Ovary (tissue), 3 donors: ENCODE results near the gene GRK1.

Experiments
- CTCF ChIP-seq, 3 donors: fragments of 450-650 bp in 2 of 3; fragments of 200-600 bp in 1 of 3; IDR thresholded peaks; one replicate each; pipeline versions ENCODE4 v1.5.1 to v1.8.0; 2016 to 2022; ENCODE audit warnings: antibody characterized with exemption in 3 of 3, mild to moderate bottlenecking in 1 of 3
- EP300 ChIP-seq: sonication (generic); formaldehyde crosslinking; IDR thresholded peaks from one replicate; pipeline ENCODE4 v1.6.1; 2017; ENCODE audit warnings: antibody characterized with exemption
- POLR2A ChIP-seq: fragments of 450-650 bp; IDR thresholded peaks from one replicate; pipeline ENCODE4 v1.6.1; 2017; ENCODE audit warnings: antibody characterized with exemption, mild to moderate bottlenecking, moderate library complexity
- donor health status: DM: no; HTN: no; CAD: no.

- TF ChIP-seq CTCF (IDR thresholded peaks at IDR 0.05) (no peak), POLR2A (no peak), EP300 (no peak)
Measured at GRCh38 chr13:113748101-113748861, 81.3 kb downstream of the GRK1 start.
